GM18867 (cell line): ENCODE results near the gene UGT1A8.
"Not testable (repeated sequence)": the region's sequence is repeated elsewhere in the genome, so short reads cannot be mapped to it uniquely, and the experiment has no call there.

Experiments used
- ATAC-seq: cut with Tn5 transposase; IDR thresholded peaks from one replicate; pipeline ENCODE4 v1.9.1; 2021; ENCODE audit warnings: mild to moderate bottlenecking, moderate library complexity; ENCODE audit not compliant: unreplicated experiment

The UGT1A8 gene

DNA sequence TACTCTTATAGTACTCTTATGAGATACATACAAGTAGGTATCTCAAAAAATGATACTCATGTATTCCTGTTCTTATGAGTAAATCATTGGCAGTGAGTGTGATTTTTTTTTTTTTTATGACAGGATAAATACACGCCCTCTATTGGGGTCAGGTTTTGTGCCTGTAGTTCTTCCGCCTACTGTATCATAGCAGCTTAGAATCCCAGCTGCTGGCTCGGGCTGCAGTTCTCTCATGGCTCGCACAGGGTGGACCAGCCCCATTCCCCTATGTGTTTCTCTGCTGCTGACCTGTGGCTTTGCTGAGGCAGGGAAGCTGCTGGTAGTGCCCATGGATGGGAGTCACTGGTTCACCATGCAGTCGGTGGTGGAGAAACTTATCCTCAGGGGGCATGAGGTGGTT, at the start of gene UGT1A8:
Gene UGT1A8 (plus strand): TSS at position 158 of the 400 bp plus-strand sequence. CDS start 75 bp downstream, at position 233.
- not testable (repeated sequence) for ATAC-seq

DNA sequence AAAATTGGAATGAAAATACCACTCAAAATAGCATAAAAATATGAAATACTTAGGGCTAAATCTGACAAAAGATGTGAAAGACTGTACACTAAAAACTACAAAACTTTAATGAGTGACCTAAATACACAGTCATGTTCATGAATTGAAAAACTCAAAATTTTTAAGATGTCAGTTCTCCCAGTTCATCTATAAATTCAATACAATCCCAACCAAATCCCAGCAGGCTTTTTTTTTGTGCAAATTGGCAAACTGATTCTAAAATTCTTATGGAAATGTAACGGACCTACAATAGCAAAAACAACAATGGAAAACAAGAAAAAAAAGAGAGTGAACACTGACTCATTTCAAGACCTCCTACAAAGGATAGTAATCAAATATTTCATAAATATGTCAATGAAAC, 46.4 kb upstream of the UGT1A8 start:
- no peak for ATAC-seq

DNA sequence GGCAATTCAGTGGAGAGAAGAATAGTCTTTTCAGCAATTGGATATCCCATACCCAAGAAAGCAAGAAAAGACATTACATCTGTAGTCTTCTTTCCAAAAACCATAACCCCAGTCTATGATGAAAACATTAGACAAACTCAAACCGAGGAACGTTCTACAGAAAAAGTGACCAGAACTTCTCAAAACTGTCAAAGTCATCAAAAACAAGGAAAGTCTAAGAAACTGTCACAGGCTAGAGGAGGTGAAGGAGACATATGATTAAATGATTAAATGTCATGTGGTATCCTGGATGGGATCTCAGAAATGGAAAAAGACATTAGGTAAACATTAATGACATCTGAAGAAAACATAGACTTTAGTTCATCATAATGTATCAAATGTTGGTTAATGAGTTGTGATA, 46.0 kb upstream of the UGT1A8 start:
- ATAC-seq = no peak

DNA sequence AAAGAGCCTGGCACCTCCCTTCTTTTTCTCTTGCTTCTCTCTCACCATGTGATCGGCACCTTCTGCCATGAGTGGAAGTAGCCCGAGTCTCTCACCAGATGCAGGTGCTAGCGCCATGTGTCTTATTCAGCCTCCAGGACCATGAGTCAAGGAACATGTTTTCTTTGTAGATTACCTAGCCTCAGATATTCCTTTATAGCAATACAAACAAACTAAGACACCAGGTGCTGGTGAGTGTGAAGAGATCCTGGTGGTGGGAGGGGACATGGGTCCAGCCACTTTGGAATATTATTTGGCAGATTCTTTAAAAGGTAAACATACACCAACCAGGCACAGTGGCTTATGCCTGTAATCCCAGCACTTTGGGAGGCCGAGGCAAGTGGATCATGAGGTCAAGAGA, 45.0 kb upstream of the UGT1A8 start:
- ATAC-seq = no peak

DNA sequence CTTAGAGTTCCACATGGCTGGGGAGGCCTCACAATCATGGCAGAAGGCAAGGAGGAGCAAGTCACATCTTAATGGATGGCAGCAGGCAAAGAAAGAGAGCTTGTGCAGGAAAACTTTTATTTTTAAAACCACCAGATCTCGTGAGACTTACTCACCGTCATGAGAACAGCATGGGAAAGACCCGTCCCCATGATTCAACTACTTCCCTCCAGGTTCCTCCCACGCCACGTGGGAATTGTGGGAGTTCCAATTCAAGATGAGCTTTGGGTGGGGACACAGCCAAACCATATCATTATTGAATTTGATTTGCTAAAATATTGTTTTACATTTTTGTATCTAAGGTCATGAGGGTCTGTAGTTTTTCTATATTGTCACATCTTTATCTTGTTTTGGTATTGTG, 40.1 kb upstream of the UGT1A8 start:
- ATAC-seq = not testable (repeated sequence)

DNA sequence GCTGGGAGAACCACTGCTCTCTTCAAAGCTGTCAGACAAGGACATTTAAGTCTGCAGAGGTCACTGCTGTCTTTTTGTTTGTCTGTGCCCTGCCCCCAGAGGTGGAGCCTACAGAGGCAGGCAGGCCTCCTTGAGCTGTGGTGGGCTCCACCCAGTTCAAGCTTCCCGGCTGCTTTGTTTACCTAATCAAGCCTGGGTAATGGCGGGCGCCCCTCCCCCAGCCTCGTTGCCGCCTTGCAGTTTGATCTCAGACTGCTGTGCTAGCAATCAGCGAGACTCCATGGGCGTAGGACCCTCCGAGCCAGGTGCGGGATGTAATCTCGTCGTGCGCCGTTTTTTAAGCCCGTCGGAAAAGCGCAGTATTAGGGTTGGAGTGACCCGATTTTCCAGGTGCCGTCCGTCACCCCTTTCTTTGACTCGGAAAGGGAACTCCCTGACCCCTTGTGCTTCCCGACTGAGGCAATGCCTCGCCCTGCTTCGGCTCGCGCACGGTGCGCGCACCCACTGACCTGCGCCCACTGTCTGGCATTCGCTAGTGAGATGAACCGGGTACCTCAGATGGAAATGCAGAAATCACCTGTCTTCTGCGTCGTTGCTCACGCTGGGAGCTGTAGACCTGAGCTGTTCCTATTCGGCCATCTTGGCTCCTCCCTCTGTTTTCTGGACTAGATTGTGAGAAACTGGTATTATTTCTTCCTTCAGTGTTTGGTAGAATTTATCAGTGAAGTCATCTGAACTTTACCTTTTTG, 34.0 kb upstream of the UGT1A8 start:
- ATAC-seq = not testable (repeated sequence)

DNA sequence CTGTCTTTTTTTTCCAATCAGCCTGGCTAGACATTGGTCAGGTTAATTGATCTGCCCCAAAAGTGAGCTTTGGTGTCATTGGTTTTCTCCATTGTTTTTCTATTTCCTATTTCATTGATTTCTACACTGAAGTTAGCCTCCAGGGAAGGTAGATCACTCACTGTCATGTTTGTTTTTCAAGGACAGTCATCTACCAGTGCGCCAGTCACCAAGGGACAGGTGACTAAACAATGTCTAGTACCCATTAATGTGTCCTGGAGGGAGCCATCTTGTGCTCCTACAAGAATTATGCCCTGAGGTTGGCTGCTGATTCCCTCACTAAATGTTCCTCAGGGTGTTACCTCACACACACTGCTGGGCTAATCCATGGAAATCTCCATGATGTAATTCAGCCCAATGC, 33.2 kb upstream of the UGT1A8 start:
- no peak for ATAC-seq

DNA sequence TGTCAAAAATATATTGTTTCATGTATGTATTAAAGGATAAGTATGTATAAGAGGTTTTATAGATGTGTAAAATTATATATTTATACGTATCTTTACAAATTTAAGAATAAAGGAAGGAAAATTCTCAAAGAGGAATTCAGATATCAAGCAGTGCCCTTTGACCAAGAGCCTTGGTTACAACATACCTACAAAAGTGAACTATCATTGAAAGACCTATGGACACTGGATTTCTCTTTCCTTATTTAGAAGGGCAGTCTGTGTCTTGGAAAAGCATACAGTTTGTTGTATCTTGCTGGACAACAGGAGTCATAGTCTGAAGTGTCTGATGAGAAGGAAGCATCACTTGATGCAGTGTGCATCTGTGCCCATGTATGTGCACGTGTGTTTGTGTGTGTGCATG, 29.0 kb upstream of the UGT1A8 start:
- no peak for ATAC-seq

DNA sequence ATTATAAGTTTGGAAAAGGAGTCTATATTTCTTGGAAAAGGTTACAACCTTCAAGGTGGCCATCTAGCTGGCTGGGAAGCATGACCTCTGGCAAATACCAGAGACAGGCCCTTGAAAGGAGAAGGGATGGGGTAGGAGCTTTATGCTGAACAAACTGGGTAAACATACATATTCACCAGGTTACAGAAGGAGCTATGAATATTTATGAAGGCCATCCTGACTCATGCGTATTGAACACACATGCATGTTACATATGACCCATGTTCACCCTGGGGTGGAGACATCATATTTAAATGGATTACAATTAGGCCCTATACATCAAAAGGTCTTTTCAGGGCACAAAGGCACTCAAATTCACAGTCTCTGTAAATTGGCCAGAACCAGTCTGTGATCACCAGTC, 24.7 kb upstream of the UGT1A8 start:
- not testable (repeated sequence) for ATAC-seq

DNA sequence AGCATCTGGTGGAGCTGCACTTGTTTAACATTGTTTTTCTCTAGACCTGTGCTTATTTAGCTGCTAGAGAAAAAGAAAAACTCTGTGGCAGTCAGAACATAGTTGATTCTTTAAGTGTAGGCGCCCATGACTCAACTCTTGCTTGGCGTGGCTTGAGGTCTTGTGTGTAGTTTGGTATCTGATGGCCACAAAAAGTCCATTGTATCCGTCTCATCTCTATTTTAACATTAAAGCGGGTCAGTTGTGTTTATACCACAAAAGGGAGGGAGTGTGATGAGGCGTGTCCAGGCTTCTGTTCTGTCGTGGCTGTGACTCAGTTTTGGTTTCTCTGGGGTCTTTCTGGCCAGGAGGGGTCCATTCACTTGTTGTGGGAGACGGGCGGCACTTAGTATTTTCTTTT, 24.2 kb upstream of the UGT1A8 start:
- no peak for ATAC-seq

DNA sequence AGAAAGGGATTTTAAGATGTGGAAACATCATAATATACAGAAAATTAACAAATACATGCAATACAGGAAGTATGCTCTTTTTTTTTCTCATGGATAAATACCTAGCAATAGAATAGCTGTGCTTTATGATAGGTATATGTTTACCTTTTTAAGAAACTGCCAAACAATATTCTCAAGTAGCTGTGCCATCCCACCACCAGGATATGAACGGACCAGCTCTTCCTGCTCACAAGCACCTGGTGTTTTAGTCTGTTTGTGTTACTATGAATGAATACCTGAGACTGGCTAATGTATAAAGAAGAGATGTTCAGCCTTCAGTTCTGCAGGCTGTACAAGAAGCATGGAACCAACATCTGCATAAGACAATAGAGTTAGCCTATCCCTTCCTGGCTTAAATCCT, 19.9 kb upstream of the UGT1A8 start:
- ATAC-seq = no peak

DNA sequence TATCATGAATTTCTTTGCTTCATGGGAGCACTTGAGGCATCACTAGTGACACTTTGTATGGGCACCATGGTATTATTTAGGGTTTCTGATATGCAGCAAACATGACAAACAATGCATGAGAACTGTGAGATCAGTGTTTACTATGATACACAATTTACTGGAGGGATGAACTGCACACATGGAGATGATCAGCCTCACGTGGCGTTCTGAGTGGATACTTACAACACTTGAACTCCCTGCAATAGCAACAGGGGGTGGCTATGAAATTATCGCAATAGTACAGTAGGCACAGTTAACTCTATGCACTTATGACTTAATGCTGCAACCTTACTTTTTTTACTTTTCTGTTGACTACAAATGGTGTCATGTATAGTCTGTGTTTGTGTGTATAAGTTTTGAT, 18.5 kb upstream of the UGT1A8 start:
- ATAC-seq = no peak

DNA sequence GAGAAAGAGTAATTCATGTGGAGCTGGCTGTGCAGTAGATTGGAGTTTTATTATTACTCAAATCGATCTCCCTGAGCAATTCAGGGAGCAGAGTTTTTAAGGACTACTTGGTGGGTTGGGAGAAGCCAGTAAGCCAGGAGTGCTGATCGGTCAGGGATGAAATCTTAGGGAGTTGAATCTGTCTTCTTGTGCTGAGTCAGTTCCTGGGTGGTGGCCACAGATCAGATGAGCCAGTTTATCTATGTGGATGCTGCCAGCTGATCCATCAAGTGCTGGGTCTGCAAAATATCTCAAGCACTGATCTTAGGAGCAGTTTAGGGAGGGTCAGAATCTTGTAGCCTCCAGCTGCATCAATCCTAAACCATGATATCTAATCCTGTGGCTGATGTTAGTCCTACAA, 17.0 kb upstream of the UGT1A8 start:
- no peak for ATAC-seq

DNA sequence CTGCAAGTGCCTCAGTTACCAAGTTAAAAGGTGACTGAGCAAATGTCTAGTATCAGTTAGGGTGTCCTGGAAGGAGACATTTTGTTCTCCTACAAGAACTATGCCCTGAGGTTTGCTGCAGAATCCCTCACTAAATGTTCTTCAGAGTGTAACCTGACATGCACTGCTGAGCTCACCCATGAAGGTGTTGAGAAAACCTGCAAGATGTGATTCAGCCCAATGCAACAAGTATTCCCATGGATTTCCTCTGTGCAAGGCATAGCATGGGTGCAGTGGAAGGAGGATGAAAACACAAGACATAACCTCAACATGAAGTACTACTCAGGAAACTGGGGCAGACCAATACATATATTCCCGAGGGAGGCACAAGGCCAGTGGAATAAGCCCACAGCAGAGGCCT, 15.4 kb upstream of the UGT1A8 start:
- no peak for ATAC-seq

DNA sequence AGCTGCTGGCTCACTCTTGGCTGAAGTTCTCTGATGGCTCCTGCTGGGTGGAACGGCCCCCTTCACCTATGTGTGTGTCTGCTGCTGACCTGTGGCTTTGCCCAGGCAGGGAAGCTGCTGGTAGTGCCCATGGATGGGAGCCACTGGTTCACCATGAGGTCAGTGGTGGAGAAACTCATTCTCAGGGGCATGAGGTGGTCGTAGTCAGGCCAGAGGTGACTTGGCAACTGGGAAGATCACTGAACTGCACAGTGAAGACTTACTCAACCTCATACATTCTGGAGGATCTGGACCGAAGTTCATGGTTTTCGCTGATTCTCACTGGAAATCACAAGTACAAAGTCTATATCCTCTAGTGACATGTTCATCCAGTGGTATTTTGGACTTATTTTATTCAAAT, 13.9 kb upstream of the UGT1A8 start:
- ATAC-seq = no peak

DNA sequence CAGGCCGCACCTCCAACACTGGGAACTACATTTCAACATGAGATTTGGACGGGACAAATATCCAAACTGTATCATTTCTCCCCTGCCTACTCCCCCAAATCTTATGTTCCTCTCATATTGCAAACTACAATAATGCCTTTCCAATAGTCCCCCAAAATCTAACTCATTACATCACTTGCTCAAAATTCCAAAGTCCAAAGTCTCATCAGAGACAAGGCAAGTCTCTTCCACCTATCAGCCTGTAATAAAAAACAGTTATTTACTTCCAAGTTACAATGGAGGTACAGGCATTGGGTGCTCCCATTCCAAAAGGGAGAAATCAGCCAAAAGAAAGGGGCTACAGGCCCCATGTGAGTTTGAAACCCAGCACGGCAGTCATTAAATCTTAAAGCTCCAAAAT, 12.6 kb upstream of the UGT1A8 start:
- ATAC-seq = no peak

DNA sequence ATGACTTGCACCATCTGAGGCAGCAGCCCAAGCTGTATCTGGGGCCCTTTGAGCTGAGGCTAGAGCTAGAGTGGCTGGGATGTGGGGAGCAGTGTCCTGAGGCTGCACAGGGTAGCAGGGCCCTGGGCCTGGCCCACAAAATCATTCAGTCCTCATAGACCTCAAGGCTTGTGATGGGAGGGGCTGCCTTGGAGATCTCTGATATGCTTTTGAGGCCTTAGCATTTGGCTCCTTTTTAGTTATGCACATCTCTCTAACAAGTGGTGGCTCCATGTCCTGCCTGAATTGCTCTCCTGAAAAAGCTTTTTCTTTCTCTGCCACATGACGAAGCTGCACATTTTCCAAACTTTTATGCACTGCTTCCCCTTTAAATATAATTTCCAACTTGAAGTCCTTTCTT, 11.8 kb upstream of the UGT1A8 start:
- ATAC-seq = no peak

DNA sequence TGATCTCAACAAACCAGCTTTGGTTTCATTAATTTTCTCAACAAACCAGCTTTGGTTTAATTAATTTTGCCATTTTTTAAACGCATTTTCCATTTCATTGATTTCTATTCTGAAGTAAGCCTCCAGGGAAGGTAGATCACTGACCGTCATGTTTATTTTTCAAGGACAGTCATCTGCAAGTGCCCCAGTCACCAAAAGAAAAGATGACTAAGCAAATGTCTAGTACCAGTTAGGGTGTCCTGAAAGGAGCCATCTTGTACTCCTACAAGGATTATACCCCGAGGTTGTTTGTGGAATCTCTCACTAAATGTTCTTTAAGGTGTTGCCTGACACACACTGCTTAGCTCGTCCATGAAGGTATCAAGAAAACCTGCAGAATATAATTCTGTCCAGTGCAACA, 6.1 kb upstream of the UGT1A8 start:
- ATAC-seq = no peak

DNA sequence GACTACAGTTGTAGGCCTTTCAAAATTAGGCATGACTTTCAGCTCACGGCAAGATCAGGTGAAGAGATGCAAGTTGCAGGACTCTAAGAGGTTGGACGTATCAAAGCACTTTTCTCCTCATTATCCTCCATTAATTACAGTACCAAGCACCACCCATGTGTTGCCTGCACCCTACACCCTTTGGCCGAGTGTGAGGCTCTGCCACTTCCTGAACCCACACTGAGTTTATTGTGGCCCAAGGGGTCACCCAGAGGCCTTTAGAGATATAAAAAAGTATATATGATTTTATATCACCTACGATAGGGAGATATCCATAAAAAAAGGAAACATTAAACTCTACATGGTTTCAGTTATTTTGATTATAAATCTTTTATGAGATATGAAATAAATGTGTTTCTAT, 2.8 kb downstream of the UGT1A8 start:
- ATAC-seq = no peak

DNA sequence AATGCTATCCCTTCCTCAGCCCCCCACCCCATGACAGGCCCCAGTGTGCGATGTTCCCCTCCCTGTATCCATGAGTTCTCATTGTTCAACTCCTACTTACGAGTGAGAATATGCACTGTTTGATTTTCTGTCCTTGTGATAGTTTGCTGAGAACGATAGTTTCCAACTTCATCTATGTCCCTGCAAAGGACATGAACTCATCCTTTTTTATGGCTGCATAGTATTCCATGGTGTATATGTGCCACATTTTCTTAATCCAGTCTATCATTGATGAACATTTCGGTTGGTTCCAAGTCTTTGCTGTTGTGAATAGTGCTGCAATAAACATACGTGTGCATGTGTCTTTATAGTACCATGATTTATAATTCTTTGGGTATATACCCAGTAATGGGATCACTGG, 4.4 kb downstream of the UGT1A8 start:
- not testable (repeated sequence) for ATAC-seq

DNA sequence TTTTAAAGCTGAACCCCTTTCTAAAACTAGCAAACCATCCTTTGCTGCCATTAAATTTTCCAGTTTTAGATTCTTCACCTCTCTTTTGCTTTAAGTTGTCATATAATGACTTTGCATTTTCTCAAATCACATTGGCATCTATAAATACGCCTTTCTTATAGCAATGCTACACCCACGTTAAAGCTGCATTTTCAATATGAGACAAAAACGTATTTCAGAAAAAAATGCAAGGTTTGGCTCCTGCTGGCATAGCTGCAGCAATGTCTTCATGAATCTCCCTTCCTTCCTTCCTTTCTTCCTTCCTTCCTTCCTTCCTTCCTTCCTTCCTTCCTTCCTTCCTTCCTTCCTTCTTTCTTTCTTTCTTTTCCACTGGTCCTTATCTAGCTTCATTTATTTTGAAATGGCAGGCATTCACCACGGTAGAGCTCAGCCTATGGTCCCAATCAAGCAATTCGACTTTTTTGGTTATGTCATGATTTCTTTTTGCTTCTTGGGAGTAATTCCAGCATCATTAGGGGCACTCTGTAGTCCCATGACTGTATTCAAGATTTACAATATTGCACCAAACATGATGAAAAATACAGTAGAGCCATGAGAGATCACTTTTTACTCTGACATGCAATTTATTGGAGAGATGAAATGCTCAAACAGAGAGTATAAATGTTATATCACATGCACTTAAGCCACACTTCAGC, 10.0 kb downstream of the UGT1A8 start:
- ATAC-seq = no peak

DNA sequence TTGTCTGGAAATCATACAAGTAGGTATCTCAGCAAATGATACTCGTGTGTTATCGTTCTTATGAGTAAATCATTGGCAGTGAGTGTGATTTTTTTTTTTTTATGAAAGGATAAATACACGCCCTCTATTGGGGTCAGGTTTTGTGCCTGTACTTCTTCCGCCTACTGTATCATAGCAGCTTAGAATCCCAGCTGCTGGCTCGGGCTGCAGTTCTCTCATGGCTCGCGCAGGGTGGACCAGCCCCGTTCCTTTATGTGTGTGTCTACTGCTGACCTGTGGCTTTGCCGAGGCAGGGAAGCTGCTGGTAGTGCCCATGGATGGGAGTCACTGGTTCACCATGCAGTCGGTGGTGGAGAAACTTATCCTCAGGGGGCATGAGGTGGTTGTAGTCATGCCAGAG, 18.9 kb downstream of the UGT1A8 start, which contains the start of gene UGT1A10:
Gene UGT1A10 (plus strand): TSS at position 143 of the 400 bp plus-strand sequence. CDS start 75 bp downstream, at position 218.
- ATAC-seq = not testable (repeated sequence)
